HepG2 (cell line): ENCODE data around the gene CEBPB. TPM values are rescaled to one million over a fixed set of nuclear protein-coding genes. Genes with fewer than 3 reads are reported as not detected.

ENCODE experiments used
- ATAC-seq: fragments of 200-7000 bp; cut with Tn5 transposase; 3 replicates; pipeline ENCODE4 v1.9.1; 2020; ENCODE audit warnings: mild to moderate bottlenecking, moderate library complexity
- BruUV-seq: library from RNA; stranded (reverse); fragments of 400-500 nt; replicated peaks from 2 replicates; lab custom pipeline; 2021; lab: Mats Ljungman, UMichigan
- CTCF ChIA-PET: fragments of 300-600 bp; formaldehyde crosslinking; extraction: SDS; loops from one replicate; lab custom pipeline; 2021; ENCODE audit warnings: low total read pairs, inconsistent platforms, low intra/inter-chr PET ratio; lab: Yijun Ruan, JAX
- POLR2A ChIA-PET: fragments of 350-600 bp; sonication (Branson Sonifier 250); formaldehyde crosslinking; loops from one replicate; lab custom pipeline; 2020; ENCODE audit warnings: antibody characterized with exemption, inconsistent platforms; lab: Yijun Ruan, JAX
- DNase-seq: peaks from one replicate; pipeline ENCODE4 v3.0.0-alpha.2; 2015; ENCODE audit warnings: low spot score
- FAIRE-seq: peaks from 3 replicates; lab custom pipeline; 2011; peaks lifted over from hg19 to GRCh38; lab: Jason Lieb, UNC
- H2AFZ ChIP-seq: one replicate; pipeline ENCODE4 v1.6.1; 2011; ENCODE audit warnings: low read length, inconsistent platforms
- H3K27ac ChIP-seq: fragments of 300-600 bp; 3 replicates; pipeline ENCODE4 v1.8.0; 2011; ENCODE audit warnings: mixed run types, mild to moderate bottlenecking, mixed read lengths, low read length, inconsistent platforms; ENCODE audit not compliant: insufficient read depth; ENCODE audit errors: extremely low read length
- H3K27me3 ChIP-seq, 2 experiments: fragments of 200-600 bp in 1 of 2; 2 replicates in 1 of 2; 3 replicates in 1 of 2; pipeline versions ENCODE4 v1.6.0 to v1.8.0; 2011; ENCODE audit warnings: low read length in 2 of 2, mild to moderate bottlenecking in 2 of 2, moderate library complexity in 2 of 2, inconsistent platforms in 1 of 2; ENCODE audit not compliant: insufficient read depth in 2 of 2, control insufficient read depth in 1 of 2
- H3K36me3 ChIP-seq, 2 experiments: fragments of 200-600 bp in 1 of 2; replicated peaks in 1 of 2; 2 replicates in 1 of 2; 3 replicates in 1 of 2; pipeline versions ENCODE4 v1.5.1 to v1.8.0; 2011; ENCODE audit warnings: low read length in 2 of 2, inconsistent platforms in 1 of 2; ENCODE audit not compliant: insufficient read depth in 2 of 2, control insufficient read depth in 1 of 2
- H3K4me1 ChIP-seq: 2 replicates; pipeline ENCODE4 v1.5.1; 2012; ENCODE audit warnings: low read length, inconsistent platforms; ENCODE audit not compliant: insufficient read depth
- H3K4me2 ChIP-seq: 2 replicates; pipeline ENCODE4 v1.6.0; 2011; ENCODE audit warnings: low read depth, low read length, inconsistent platforms
- H3K4me3 ChIP-seq, 3 experiments: fragments of 200-600 bp in 1 of 3; sonication (generic), shearing (Covaris generic) in 1 of 3; replicated peaks in 1 of 3; 2 replicates each; pipeline ENCODE4 v1.5.1; 2011 to 2016; ENCODE audit warnings: low read length in 3 of 3, inconsistent platforms in 2 of 3, low read depth in 2 of 3, mild to moderate bottlenecking in 2 of 3, control low read depth in 1 of 3, mixed read lengths in 1 of 3; ENCODE audit not compliant: insufficient read depth in 1 of 3
- H3K79me2 ChIP-seq: one replicate; pipeline ENCODE4 v1.6.1; 2011; ENCODE audit warnings: low read length, inconsistent platforms; ENCODE audit not compliant: insufficient read depth
- H3K9ac ChIP-seq: 2 replicates; pipeline ENCODE4 v1.6.0; 2011; ENCODE audit warnings: mild to moderate bottlenecking, low read depth, low read length, inconsistent platforms; ENCODE audit not compliant: insufficient read depth
- H3K9me3 ChIP-seq: 2 replicates; pipeline ENCODE4 v1.5.1; 2012; ENCODE audit warnings: mild to moderate bottlenecking, low read length
- H4K20me1 ChIP-seq: 2 replicates; pipeline ENCODE4 v1.6.0; 2011; ENCODE audit warnings: inconsistent platforms, mild to moderate bottlenecking, low read length, moderate library complexity; ENCODE audit not compliant: insufficient read depth
- ATF1 ChIP-seq: IDR thresholded peaks from 2 replicates; pipeline ENCODE4 v1.6.1; 2016; ENCODE audit warnings: mild to moderate bottlenecking, control low read depth
- HDAC2 ChIP-seq: sonication (generic); formaldehyde crosslinking; IDR thresholded peaks from 2 replicates; pipeline ENCODE4 v1.4.0; 2020; ENCODE audit warnings: missing genetic modification reagents
- HNRNPL ChIP-seq: fragments of 200-400 bp; formaldehyde crosslinking; IDR thresholded peaks from 2 replicates; pipeline ENCODE4 v1.6.1; 2017; ENCODE audit warnings: mild to moderate bottlenecking, low read depth, low read length
- NFKB2 ChIP-seq: sonication (generic); formaldehyde crosslinking; IDR thresholded peaks from 2 replicates; pipeline ENCODE4 v1.4.0; 2020; ENCODE audit warnings: missing genetic modification reagents, borderline replicate concordance
- PHF5A ChIP-seq: IDR thresholded peaks from one replicate; pipeline ENCODE4 v1.6.1; 2018; ENCODE audit warnings: low read depth, missing genetic modification reagents; ENCODE audit not compliant: unreplicated experiment
- RAD21 ChIP-seq: fragments of 450-650 bp; formaldehyde crosslinking; IDR thresholded peaks from 2 replicates; pipeline ENCODE4 v1.5.0; 2020; ENCODE audit warnings: mild to moderate bottlenecking
- RXRA ChIP-seq: sonication (generic); formaldehyde crosslinking; IDR thresholded peaks from 2 replicates; pipeline ENCODE4 v1.5.1; 2020; ENCODE audit warnings: missing genetic modification reagents
- SETDB1 ChIP-seq: sonication (generic); formaldehyde crosslinking; IDR thresholded peaks from 2 replicates; pipeline ENCODE4 v1.5.1; 2020; ENCODE audit warnings: missing genetic modification reagents, mild to moderate bottlenecking, borderline replicate concordance
- YEATS4 ChIP-seq: sonication (generic); formaldehyde crosslinking; IDR thresholded peaks from 2 replicates; pipeline ENCODE4 v1.4.0; 2020; ENCODE audit warnings: missing genetic modification reagents, borderline replicate concordance
- ZBTB14 ChIP-seq: sonication (generic); formaldehyde crosslinking; IDR thresholded peaks from 2 replicates; pipeline ENCODE4 v1.4.0; 2020; ENCODE audit warnings: missing genetic modification reagents
- ZNF343 ChIP-seq: sonication (generic); formaldehyde crosslinking; IDR thresholded peaks from 2 replicates; pipeline ENCODE4 v1.4.0; 2020; ENCODE audit warnings: mild to moderate bottlenecking, missing genetic modification reagents
- ZNF652 ChIP-seq: IDR thresholded peaks from 2 replicates; pipeline ENCODE4 v1.6.1; 2016; ENCODE audit warnings: low read depth, borderline replicate concordance
- ZNF687 ChIP-seq: sonication (generic); formaldehyde crosslinking; IDR thresholded peaks from 2 replicates; pipeline ENCODE4 v1.5.1; 2020; ENCODE audit warnings: mild to moderate bottlenecking, missing genetic modification reagents, moderate library complexity
- ZNF768 ChIP-seq: sonication (generic); formaldehyde crosslinking; IDR thresholded peaks from 2 replicates; pipeline ENCODE4 v1.4.0; 2020; ENCODE audit warnings: missing genetic modification reagents
- WGBS: methylation state at CpG from one replicate; pipeline ENCODE4 v1.1.6; 2017; ENCODE audit warnings: low lambda C conversion rate; 5-methylcytosine and 5-hydroxymethylcytosine counted together
- in situ Hi-C: cut with HindIII; loops from 2 replicates; pipeline ENCODE4 v1.10.0; 2017; ENCODE audit warnings: low pct_unique_long_range_greater_than_20kb; ENCODE audit not compliant: extremely low pct_ligation_motif_present
- intact Hi-C: fragments of 100-400 bp; cut with micrococcal nuclease; formaldehyde crosslinking; loops from one replicate; pipeline ENCODE4 v1.10.0; 2022; ENCODE audit not compliant: unreplicated experiment
- polyA plus RNA-seq, 8 experiments: library from polyadenylated mRNA; depleted of rRNA in 3 of 8; stranded (reverse) in 7 of 8; unstranded in 1 of 8; fragments of >200 nt; fragmentation: Illumina TruSeq in 4 of 8; extraction: Trizol in 4 of 8; gene quantifications; 2 replicates each; pipeline versions ENCODE4 v1.2.1 to v1.2.3, GENCODE V29; 2011 to 2016; ENCODE audit warnings: low read depth in 4 of 8, missing spikeins in 1 of 8, mixed read lengths in 1 of 8; ENCODE audit not compliant: insufficient read depth in 1 of 8
- total RNA-seq, 5 experiments: library from RNA; depleted of rRNA; stranded (reverse); fragments of >200 nt; fragmentation: Illumina TruSeq; extraction: Trizol; gene quantifications; 2 replicates each; pipeline ENCODE4 v1.2.3, GENCODE V29; 2016; ENCODE audit warnings: low read depth in 1 of 5

The CEBPB gene
- total and polyA plus RNA-seq, 2 of the 13 experiments (the other 11 are each of a cell fraction or from before 2014, with no cell fraction given) = 18.5 to 28.2 TPM

DNA sequence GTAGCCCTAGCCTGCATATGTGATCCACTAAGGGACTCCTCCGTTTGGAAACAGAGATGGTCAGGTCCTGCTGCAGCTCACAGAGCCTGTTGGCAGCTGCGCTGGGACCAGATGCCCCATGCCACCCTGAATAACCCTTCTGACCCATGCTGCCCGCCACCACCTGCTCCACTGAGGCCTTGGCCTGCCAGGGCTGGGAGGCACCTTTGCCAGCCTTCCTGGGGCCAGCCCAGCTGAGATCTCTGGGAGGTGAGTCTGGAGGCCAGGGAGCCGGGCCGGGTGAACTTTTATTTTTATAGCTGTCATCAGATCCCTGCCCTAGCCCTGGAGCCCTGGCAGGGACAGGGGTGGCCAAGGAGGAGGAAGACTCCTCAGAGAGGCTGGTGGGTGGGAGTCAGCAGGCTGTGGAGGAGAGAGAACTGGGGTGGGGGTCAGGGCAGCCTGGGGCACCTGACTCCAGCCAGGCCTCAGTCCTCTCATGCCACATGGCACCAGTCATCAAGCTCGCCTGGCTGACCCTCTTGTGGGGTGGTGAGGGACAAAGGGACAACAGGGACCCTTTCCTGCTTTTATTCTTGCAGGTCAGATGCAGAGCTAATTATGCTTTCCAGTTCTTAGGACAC is 10.0 kb downstream of the CEBPB start:
- intact Hi-C loops = no loop called here
- H3K9ac ChIP-seq = no peak overlapping the region
- in situ Hi-C loops = no loop called here
- peaks cover 0 to 12% of the 10 kb centered on the region in 2 experiments; a peak in 4 of 5 replicates for H3K27me3 ChIP-seq
- H3K9me3 ChIP-seq = no peaks in the 10 kb centered on the region
- no peaks in the 10 kb centered on the region for H4K20me1 ChIP-seq
- DNase-seq (no peak), FAIRE-seq (no peak), ATAC-seq (no peak)
- WGBS = 38% methylated on average over 6 of the region's 6 CpGs
- H3K4me1 ChIP-seq = peaks cover 11% of the 10 kb centered on the region
- no peak for TF ChIP-seq SETDB1 (CRISPR knock-in tag)
- peak; percentile 25; the same call in 1 of the 2 replicates for TF ChIP-seq ZNF687 (CRISPR knock-in tag)
- peak; percentile 66; the same call in 1 of the 2 replicates for TF ChIP-seq ZNF768
- TF ChIP-seq ATF1 (CRISPR knock-in tag) = no peak
- no peak for TF ChIP-seq RAD21 (CRISPR knock-in tag)
- no peak for TF ChIP-seq HDAC2
- no peak for TF ChIP-seq ZNF343
- 0 out of 2 replicates have a peak, but pooled peaks have one; percentile 29 for TF ChIP-seq NFKB2 (CRISPR knock-in tag)
- no peak for TF ChIP-seq PHF5A (CRISPR knock-in tag)
- no peak for TF ChIP-seq RXRA
- TF ChIP-seq YEATS4 = no peak
- TF ChIP-seq ZNF652 (CRISPR knock-in tag) = no peak
- peak; percentile 76; the same call in 1 of the 2 replicates for TF ChIP-seq HNRNPL
- TF ChIP-seq ZBTB14 (CRISPR knock-in tag) = no peak
- TF ChIP-seq, all 625 proteins: peak for 4
- CTCF ChIA-PET = no interaction called here
- no peak overlapping the region for H3K4me2 ChIP-seq
- H3K4me3 ChIP-seq = no peak overlapping the region
- H3K27ac ChIP-seq = no peak overlapping the region
- POLR2A ChIA-PET = interaction anchor here (1.3 kb wide), 1 partner anchor 43 kb away, joined by 3 read pairs; no protein-coding TSS in a partner anchor
- no peaks in the 10 kb centered on the region for H3K79me2 ChIP-seq
- no peaks in the 10 kb centered on the region for H3K36me3 ChIP-seq
- no peak overlapping the region for H2AFZ ChIP-seq
- no TSS peak for BruUV-seq
